IPS DF 4.7 (cell line): Measurements from ENCODE around the gene AKAP13.

Experiments
- DNase-seq: peaks from one replicate; pipeline ENCODE4 v3.0.0-alpha.2; 2013; ENCODE audit warnings: low spot score; ENCODE audit errors: extremely low read depth

Gene AKAP13

GRCh38 chr15:85593809-85594445 lies 213.5 kb downstream of the AKAP13 start:
- DNase-seq = no peak

GRCh38 chr15:85595804-85596536 lies 215.6 kb downstream of the AKAP13 start:
- no peak for DNase-seq

GRCh38 chr15:85597155-85597815 lies 216.9 kb downstream of the AKAP13 start:
- DNase-seq = no peak

GRCh38 chr15:85598219-85598618 lies 217.8 kb downstream of the AKAP13 start:
- DNase-seq = no peak

GRCh38 chr15:85598718-85599398 lies 218.5 kb downstream of the AKAP13 start:
- no peak for DNase-seq

- no peak for DNase-seq
Observed at GRCh38 chr15:85600001-85600400, 219.6 kb downstream of the AKAP13 start.

GRCh38 chr15:85603160-85603559 lies 222.8 kb downstream of the AKAP13 start:
- no peak for DNase-seq

GRCh38 chr15:85603703-85604102 lies 223.3 kb downstream of the AKAP13 start:
- no peak for DNase-seq

GRCh38 chr15:85604194-85604593 lies 223.8 kb downstream of the AKAP13 start:
- DNase-seq = no peak

- DNase-seq = no peak
Observed at GRCh38 chr15:85606738-85607137, 226.3 kb downstream of the AKAP13 start.

GRCh38 chr15:85607141-85607806 lies 226.9 kb downstream of the AKAP13 start:
- no peak for DNase-seq

GRCh38 chr15:85607842-85608241 lies 227.4 kb downstream of the AKAP13 start:
- DNase-seq = no peak

- no peak for DNase-seq
Observed at GRCh38 chr15:85609492-85609891, 229.1 kb downstream of the AKAP13 start.

GRCh38 chr15:85611361-85611760 lies 231.0 kb downstream of the AKAP13 start:
- DNase-seq = no peak

- DNase-seq = no peak
Observed at GRCh38 chr15:85614059-85614458, 233.7 kb downstream of the AKAP13 start.

GRCh38 chr15:85615930-85616329 lies 235.5 kb downstream of the AKAP13 start:
- DNase-seq = peak; percentile 44

- DNase-seq = no peak
Observed at GRCh38 chr15:85616549-85617110, 236.2 kb downstream of the AKAP13 start.

GRCh38 chr15:85618228-85618505 lies 237.8 kb downstream of the AKAP13 start:
- DNase-seq = no peak

GRCh38 chr15:85618956-85619491 lies 238.6 kb downstream of the AKAP13 start:
- DNase-seq = no peak

- no peak for DNase-seq
Observed at GRCh38 chr15:85619992-85620689, 239.7 kb downstream of the AKAP13 start.

GRCh38 chr15:85620690-85621049 lies 240.3 kb downstream of the AKAP13 start:
- no peak for DNase-seq
